Gastroesophageal sphincter (tissue), 3 donors: ENCODE results near the gene PREX1.

Source experiments
- EP300 ChIP-seq: sonication (generic); formaldehyde crosslinking; IDR thresholded peaks from one replicate; pipeline ENCODE4 v1.6.1; 2017; ENCODE audit warnings: antibody characterized with exemption, mild to moderate bottlenecking
- POLR2A ChIP-seq, 2 donors: fragments of 450-650 bp; IDR thresholded peaks; one replicate each; pipeline ENCODE4 v1.6.1; 2017; ENCODE audit warnings: antibody characterized with exemption in 2 of 2, mild to moderate bottlenecking in 2 of 2, moderate library complexity in 1 of 2
- POLR2AphosphoS5 ChIP-seq: sonication (generic); formaldehyde crosslinking; IDR thresholded peaks from one replicate; pipeline ENCODE4 v1.6.1; 2017; ENCODE audit warnings: antibody characterized with exemption
- TF ChIP-seq, protein P1 (sequence below), 4 experiments: fragments of 200-600 bp in 2 of 4; fragments of 450-650 bp in 2 of 4; sonication (generic) in 1 of 4; IDR thresholded peaks; one replicate each; pipeline ENCODE4 v1.5.1; 2017 to 2019; ENCODE audit warnings: antibody characterized with exemption in 4 of 4, mild to moderate bottlenecking in 2 of 4, moderate library complexity in 2 of 4

DNA sequence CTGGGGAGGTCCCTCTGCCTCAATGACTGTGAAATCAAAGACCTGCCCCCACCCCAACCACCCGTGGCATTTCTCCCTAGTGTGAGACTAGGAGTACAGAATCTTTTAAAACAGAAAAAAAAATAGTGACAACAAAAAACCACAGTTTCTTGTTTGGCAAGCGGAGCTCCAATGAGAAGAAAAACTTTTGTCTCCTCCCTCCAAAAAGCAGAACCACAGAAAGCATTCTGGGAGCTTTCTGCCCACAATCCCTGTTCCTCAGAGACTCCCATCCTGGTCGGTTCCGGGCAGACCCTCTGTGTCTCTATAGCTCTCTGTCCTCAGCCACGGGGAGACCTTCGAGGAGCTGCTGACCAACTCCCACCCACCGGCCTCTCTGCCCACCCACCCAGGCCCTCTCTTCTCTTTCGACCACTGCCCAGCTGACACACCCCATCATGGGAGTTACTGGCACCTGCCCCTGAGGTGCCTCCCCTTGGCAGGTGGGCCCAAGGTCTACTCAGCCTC is 4.9 kb downstream of the PREX1 start:
- TF ChIP-seq POLR2A (IDR thresholded peaks at IDR 0.05) (no peak), EP300 (no peak), POLR2AphosphoS5 (no peak)
- TF ChIP-seq, protein P1, sequence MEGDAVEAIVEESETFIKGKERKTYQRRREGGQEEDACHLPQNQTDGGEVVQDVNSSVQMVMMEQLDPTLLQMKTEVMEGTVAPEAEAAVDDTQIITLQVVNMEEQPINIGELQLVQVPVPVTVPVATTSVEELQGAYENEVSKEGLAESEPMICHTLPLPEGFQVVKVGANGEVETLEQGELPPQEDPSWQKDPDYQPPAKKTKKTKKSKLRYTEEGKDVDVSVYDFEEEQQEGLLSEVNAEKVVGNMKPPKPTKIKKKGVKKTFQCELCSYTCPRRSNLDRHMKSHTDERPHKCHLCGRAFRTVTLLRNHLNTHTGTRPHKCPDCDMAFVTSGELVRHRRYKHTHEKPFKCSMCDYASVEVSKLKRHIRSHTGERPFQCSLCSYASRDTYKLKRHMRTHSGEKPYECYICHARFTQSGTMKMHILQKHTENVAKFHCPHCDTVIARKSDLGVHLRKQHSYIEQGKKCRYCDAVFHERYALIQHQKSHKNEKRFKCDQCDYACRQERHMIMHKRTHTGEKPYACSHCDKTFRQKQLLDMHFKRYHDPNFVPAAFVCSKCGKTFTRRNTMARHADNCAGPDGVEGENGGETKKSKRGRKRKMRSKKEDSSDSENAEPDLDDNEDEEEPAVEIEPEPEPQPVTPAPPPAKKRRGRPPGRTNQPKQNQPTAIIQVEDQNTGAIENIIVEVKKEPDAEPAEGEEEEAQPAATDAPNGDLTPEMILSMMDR (IDR thresholded peaks at IDR 0.05) = no peak
